ENCODE results near the gene USP32. TPM values are rescaled to one million over a fixed set of nuclear protein-coding genes. Genes with fewer than 3 reads are reported as not detected.

USP32 gene
- polyA plus RNA-seq, 4 donors, result 10.3 to 21.9 (median 15.1) TPM

DNA sequence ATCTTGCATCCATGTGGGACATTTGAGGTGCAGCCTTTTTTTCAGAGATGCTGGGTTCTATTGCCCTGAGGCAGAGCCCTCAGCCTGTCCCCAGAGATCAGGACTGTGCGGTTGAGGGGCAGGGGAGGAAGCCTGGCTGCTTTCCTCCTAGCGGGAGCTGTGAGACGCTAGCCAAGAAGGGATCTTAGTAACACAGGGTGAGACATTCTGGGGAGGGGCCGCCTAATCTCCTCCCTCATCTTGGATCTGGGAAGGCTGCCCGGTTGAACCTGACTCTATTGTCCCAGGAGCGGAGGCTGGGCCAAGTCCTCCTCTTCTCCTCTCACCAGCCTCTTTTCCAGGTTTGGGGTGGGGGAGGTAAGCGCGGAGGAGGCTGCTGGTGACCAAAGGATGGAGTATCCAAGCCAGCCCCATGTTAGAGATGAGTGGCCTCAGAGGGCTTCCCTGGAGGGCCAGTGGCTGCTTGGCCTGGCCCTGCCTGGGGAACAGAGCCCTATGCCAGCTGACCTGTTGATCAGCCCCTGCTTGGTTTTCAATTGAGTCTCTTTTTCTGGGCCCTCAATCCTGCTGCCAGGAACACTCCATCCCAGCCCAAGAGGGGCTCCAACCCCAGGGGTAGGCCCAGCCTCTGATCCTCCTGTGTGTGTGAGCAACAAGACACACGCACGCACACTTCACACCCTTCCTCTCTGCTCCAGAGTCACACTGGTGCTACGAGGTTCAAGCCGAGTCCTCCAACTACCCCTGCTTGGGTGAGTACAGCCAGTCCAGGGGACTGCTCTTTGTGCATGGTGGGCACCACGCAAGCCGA is 237.1 kb downstream of the USP32 start:
- Histone ChIP-seq H3K36me3 (ENCODE audit: control insufficient read depth in 3 of 3, insufficient read depth in 2 of 3, low read depth in 1 of 3, low read length in 3 of 3) (no peaks in the 10 kb centered on the region), H3K4me3 (ENCODE audit: low read depth in 1 of 3, low read length in 3 of 3) (no peak overlapping the region), H3K4me1 (ENCODE audit: control insufficient read depth in 3 of 3, insufficient read depth in 2 of 3, low read depth in 1 of 3, low read length in 2 of 3) (peaks cover 0 to 7% (median 0%) of the 10 kb centered on the region in 3 donors), H3K27me3 (ENCODE audit: control insufficient read depth in 3 of 3, insufficient read depth in 3 of 3, low read length in 3 of 3) (peaks cover 2 to 40% (median 15%) of the 10 kb centered on the region in 3 donors), H3K9me3 (ENCODE audit: control insufficient read depth in 2 of 2, insufficient read depth in 1 of 2, low read depth in 1 of 2, low read length in 1 of 2) (no peaks in the 10 kb centered on the region), H3K27ac (ENCODE audit: low read depth in 1 of 3, low read length in 2 of 3) (no peak overlapping the region)
- 57 to 70% (median 68%) methylated on average over 13 to 14 of the region's 14 CpGs for WGBS, 3 donors
- FAIRE-seq (no peak), DNase-seq (no peak)

DNA sequence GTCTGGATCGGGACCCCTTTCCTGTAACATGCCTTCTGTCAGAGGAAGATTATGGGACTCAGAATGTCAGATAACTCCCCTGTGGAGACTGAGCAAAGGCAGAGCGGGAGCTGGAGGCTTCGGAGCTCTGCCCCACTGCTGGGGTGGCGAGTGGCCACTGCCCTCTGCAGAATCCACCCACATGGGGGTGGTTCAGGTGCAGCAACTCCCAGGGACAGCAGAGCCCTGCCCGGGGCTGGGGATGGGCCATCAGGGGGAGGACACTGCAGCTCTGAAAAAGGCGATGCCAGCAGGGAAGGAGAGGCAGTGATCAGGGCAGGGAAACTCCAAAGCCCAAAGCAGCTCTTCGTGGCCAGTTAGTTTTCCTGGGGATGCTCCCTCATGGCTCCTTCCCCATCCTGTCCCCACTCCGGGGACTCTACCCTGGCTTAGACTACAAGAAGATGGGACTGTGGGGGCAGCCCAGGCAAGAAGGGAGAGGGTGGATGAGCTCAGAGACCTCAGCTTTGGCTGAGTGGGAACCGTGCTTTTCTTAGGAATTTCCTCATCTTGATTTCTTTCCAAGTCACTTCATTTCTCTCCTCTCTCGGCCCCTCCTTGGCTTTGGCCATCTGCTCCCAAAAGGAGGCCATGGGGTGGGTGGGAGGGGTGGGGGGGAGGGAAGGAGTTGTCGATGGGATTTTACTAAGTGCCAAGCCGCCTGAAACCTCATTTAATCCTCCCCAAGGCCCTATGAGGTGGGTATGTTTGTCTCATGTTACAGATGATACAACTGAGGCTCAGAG is 238.1 kb downstream of the USP32 start:
- H3K9me3 ChIP-seq (ENCODE audit: control insufficient read depth in 2 of 2, insufficient read depth in 1 of 2, low read depth in 1 of 2, low read length in 1 of 2), result no peaks in the 10 kb centered on the region
- FAIRE-seq, result no peak
- WGBS, 3 donors, result 67 to 74% (median 70%) methylated on average over 12 of the region's 12 CpGs
- H3K4me3 ChIP-seq (ENCODE audit: low read depth in 1 of 3, low read length in 3 of 3), result no peak overlapping the region
- H3K4me1 ChIP-seq (ENCODE audit: control insufficient read depth in 3 of 3, insufficient read depth in 2 of 3, low read depth in 1 of 3, low read length in 2 of 3), result peaks cover 0 to 7% (median 2%) of the 10 kb centered on the region in 3 donors
- H3K27ac ChIP-seq (ENCODE audit: low read depth in 1 of 3, low read length in 2 of 3), result no peak overlapping the region
- peaks cover 2 to 50% (median 21%) of the 10 kb centered on the region in 3 donors for H3K27me3 ChIP-seq (ENCODE audit: control insufficient read depth in 3 of 3, insufficient read depth in 3 of 3, low read length in 3 of 3)
- H3K36me3 ChIP-seq (ENCODE audit: control insufficient read depth in 3 of 3, insufficient read depth in 2 of 3, low read depth in 1 of 3, low read length in 3 of 3), result no peaks in the 10 kb centered on the region
- no peak for DNase-seq

DNA sequence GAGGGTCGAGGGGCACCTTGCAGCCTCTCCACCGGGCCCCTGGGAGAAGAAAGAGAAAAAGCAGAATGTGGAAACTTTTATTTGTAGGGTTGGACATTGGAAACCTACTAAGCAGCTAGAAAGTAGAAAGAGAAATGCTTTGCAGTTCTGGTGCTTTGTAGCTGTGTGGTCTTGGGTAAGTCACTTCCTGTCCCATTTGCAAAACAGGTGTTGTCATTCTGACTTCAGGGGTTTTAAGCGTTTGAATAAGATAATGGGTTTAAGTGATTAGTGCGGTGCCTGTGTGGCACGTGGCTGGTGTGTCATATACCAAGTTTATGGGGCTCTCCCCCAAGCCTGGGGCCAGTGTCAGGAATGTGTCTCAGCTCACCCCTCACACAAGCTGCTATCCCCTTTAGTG is 240.6 kb downstream of the USP32 start:
- DNase-seq (no peak), FAIRE-seq (no peak)
- peaks cover 2 to 59% (median 29%) of the 10 kb centered on the region in 3 donors for H3K27me3 ChIP-seq (ENCODE audit: control insufficient read depth in 3 of 3, insufficient read depth in 3 of 3, low read length in 3 of 3)
- H3K4me3 ChIP-seq (ENCODE audit: low read depth in 1 of 3, low read length in 3 of 3), result no peak overlapping the region
- 6 to 23% (median 7%) methylated on average over 5 of the region's 5 CpGs for WGBS, 3 donors
- no peaks in the 10 kb centered on the region for H3K9me3 ChIP-seq (ENCODE audit: control insufficient read depth in 2 of 2, insufficient read depth in 1 of 2, low read depth in 1 of 2, low read length in 1 of 2)
- no peak overlapping the region for H3K27ac ChIP-seq (ENCODE audit: low read depth in 1 of 3, low read length in 2 of 3)
- peaks cover 0 to 7% (median 2%) of the 10 kb centered on the region in 3 donors for H3K4me1 ChIP-seq (ENCODE audit: control insufficient read depth in 3 of 3, insufficient read depth in 2 of 3, low read depth in 1 of 3, low read length in 2 of 3)
- H3K36me3 ChIP-seq (ENCODE audit: control insufficient read depth in 3 of 3, insufficient read depth in 2 of 3, low read depth in 1 of 3, low read length in 3 of 3), result no peaks in the 10 kb centered on the region

DNA sequence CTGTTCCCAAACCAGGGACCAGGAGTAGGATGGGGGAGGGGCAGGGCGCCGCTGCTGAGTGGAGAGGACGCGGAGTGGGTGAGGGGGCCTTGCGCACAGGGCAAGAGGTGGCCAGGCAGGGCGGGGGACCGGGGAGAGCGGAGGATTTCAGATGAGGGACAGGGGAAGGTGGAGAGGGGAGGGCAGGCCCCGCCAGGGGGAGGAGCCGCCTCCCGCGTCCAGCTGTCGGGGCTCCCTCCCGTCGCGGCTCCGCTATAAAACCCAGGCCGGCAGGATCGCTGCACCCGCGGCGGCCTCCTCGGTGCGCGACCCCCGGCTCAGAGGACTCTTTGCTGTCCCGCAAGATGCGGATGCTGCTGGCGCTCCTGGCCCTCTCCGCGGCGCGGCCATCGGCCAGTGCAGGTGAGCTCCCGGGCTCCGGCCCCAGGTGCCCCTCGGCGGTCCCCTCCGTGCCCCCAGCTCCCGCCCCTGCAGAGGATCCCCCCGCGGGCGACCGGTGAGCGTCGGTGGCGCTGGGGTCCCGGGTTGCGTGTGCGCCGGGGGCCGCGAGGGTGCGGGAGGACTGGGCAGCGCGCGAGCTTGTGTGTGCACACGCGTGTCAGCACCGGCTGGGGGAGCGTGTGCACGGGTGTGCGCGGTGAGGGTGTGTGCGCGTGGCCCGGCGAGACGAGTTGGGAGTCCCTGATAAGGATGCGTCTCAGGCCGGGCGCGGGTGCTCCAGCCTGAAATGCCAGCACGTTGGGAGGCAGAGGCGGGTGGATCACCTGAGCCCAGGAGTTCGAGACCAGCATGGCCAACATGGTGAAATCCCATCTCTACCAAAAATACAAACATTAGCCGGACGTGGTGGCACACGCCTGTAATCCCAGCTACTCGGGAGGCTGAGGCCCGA is 242.0 kb downstream of the USP32 start, which contains the start of gene CA4:
Gene CA4, plus strand, starts transcription at position 283 of the 892 bp plus-strand sequence. Its CDS starts 62 bp downstream, at position 345.
- WGBS, 3 donors, result 3 to 6% (median 3%) methylated on average over 52 to 81 of the region's 81 CpGs
- Histone ChIP-seq H3K36me3 (ENCODE audit: control insufficient read depth in 3 of 3, insufficient read depth in 2 of 3, low read depth in 1 of 3, low read length in 3 of 3) (no peaks in the 10 kb centered on the region), H3K4me1 (ENCODE audit: control insufficient read depth in 3 of 3, insufficient read depth in 2 of 3, low read depth in 1 of 3, low read length in 2 of 3) (peaks cover 0 to 7% (median 2%) of the 10 kb centered on the region in 3 donors), H3K27me3 (ENCODE audit: control insufficient read depth in 3 of 3, insufficient read depth in 3 of 3, low read length in 3 of 3) (peaks cover 2 to 72% (median 37%) of the 10 kb centered on the region in 3 donors), H3K27ac (ENCODE audit: low read depth in 1 of 3, low read length in 2 of 3) (no peak within 1 kb of the TSS), H3K9me3 (ENCODE audit: control insufficient read depth in 2 of 2, insufficient read depth in 1 of 2, low read depth in 1 of 2, low read length in 1 of 2) (no peaks in the 10 kb centered on the region), H3K4me3 (ENCODE audit: low read depth in 1 of 3, low read length in 3 of 3) (peak within 1 kb of the TSS in 1 of 3 donors; percentile 24)
- no peak for FAIRE-seq
- no peak for DNase-seq

DNA sequence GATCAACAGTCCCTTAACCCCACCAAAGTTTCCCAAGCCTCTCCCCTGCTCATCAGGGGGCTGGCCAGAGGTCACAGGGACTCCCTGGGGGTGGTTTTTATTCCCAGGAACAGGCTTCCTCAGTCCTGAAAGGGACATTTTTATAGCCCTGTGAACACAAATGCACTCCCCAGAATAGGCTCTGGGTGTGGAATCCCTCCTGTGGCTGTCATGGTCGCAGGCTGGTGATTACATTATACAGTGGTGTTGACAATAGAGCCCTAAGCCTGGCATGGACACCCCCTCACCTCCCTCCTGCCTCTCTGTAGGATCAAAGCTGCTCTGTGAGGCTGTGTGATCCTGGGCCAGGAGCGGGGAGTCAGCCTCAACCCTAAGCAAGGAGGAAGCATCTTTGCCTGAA is 243.6 kb downstream of the USP32 start:
- WGBS, 3 donors, result 31 to 43% (median 40%) methylated on average over 2 of the region's 2 CpGs

DNA sequence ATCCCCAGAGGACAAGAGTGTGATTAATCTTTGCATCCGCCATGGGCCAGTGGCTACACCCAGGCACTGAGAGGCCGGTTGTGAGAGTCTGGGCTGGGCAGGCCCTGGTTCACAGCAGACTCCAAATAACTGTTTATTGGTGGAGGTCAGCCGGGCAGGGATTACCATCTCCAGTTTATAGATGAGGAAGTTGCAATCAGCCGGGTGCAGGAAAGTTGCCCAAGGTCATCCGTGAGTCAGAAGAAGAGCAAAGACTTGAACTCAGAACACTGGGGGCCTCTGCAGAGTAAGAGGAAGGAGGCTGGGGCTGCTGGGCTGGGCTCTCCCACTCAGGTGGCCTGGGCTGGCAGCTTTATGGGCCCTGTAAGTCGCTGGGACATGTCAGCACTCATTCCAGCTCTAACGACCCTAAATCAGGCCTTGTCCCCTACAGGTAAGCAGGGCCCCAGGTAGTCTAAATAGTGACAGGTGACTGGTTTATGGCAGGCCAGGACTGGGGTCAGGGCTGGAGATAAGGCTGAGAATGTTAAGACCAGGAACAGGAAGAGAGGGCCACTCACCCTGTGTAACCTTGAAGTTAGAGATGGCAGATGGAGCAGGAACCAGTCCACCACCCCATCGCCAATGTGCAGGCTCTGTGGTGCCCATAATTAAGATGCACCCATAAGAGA is 244.2 kb downstream of the USP32 start:
- 41 to 61% (median 53%) methylated on average over 8 of the region's 8 CpGs for WGBS, 3 donors
- DNase-seq (peak in 1 of 2 donors; percentile 51), FAIRE-seq (no peak)
- peaks cover 0 to 12% (median 2%) of the 10 kb centered on the region in 3 donors for H3K4me1 ChIP-seq (ENCODE audit: control insufficient read depth in 3 of 3, insufficient read depth in 2 of 3, low read depth in 1 of 3, low read length in 2 of 3)
- peaks cover 2 to 78% (median 38%) of the 10 kb centered on the region in 3 donors for H3K27me3 ChIP-seq (ENCODE audit: control insufficient read depth in 3 of 3, insufficient read depth in 3 of 3, low read length in 3 of 3)
- no peak overlapping the region for H3K4me3 ChIP-seq (ENCODE audit: low read depth in 1 of 3, low read length in 3 of 3)
- H3K27ac ChIP-seq (ENCODE audit: low read depth in 1 of 3, low read length in 2 of 3), result no peak overlapping the region
- H3K36me3 ChIP-seq (ENCODE audit: control insufficient read depth in 3 of 3, insufficient read depth in 2 of 3, low read depth in 1 of 3, low read length in 3 of 3), result no peaks in the 10 kb centered on the region
- H3K9me3 ChIP-seq (ENCODE audit: control insufficient read depth in 2 of 2, insufficient read depth in 1 of 2, low read depth in 1 of 2, low read length in 1 of 2), result no peaks in the 10 kb centered on the region

More for the DNA sequence above, 243.6 kb downstream of the USP32 start:
- H3K36me3 ChIP-seq (ENCODE audit: control insufficient read depth in 3 of 3, insufficient read depth in 2 of 3, low read depth in 1 of 3, low read length in 3 of 3), result no peaks in the 10 kb centered on the region
- no peak for FAIRE-seq
- no peak overlapping the region for H3K4me3 ChIP-seq (ENCODE audit: low read depth in 1 of 3, low read length in 3 of 3)
- peaks cover 2 to 75% (median 38%) of the 10 kb centered on the region in 3 donors for H3K27me3 ChIP-seq (ENCODE audit: control insufficient read depth in 3 of 3, insufficient read depth in 3 of 3, low read length in 3 of 3)
- no peaks in the 10 kb centered on the region for H3K9me3 ChIP-seq (ENCODE audit: control insufficient read depth in 2 of 2, insufficient read depth in 1 of 2, low read depth in 1 of 2, low read length in 1 of 2)
- H3K4me1 ChIP-seq (ENCODE audit: control insufficient read depth in 3 of 3, insufficient read depth in 2 of 3, low read depth in 1 of 3, low read length in 2 of 3), result peaks cover 0 to 8% (median 2%) of the 10 kb centered on the region in 3 donors
- H3K27ac ChIP-seq (ENCODE audit: low read depth in 1 of 3, low read length in 2 of 3), result no peak overlapping the region
- DNase-seq, result no peak

DNA sequence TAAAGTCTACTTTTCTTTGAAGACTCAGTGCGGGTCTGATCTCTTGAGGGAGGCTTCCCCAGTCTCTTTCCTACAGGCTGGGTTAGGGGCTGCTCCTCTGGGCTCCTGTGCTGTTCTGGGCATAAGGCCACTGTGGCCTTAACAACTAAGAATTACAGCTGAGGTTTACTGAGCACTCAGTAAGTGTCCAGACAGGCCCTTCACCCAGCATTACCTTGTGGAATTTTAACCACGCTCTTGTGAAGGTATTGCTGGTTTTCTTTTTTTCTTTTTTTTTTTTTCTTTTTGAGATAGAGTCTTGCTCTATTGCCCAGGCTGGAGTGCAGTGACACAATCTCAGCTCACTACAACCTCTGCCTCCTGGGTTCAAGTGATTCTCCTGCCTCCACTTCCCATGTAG is 245.7 kb downstream of the USP32 start:
- Histone ChIP-seq H3K4me1 (ENCODE audit: control insufficient read depth in 3 of 3, insufficient read depth in 2 of 3, low read depth in 1 of 3, low read length in 2 of 3) (peaks cover 0 to 11% (median 2%) of the 10 kb centered on the region in 3 donors), H3K27ac (ENCODE audit: low read depth in 1 of 3, low read length in 2 of 3) (no peak overlapping the region), H3K36me3 (ENCODE audit: control insufficient read depth in 3 of 3, insufficient read depth in 2 of 3, low read depth in 1 of 3, low read length in 3 of 3) (no peaks in the 10 kb centered on the region), H3K27me3 (ENCODE audit: control insufficient read depth in 3 of 3, insufficient read depth in 3 of 3, low read length in 3 of 3) (peaks cover 2 to 84% (median 34%) of the 10 kb centered on the region in 3 donors), H3K4me3 (ENCODE audit: low read depth in 1 of 3, low read length in 3 of 3) (no peak overlapping the region), H3K9me3 (ENCODE audit: control insufficient read depth in 2 of 2, insufficient read depth in 1 of 2, low read depth in 1 of 2, low read length in 1 of 2) (no peaks in the 10 kb centered on the region)
- 81 to 91% (median 87%) methylated on average over 2 of the region's 2 CpGs for WGBS, 3 donors
- DNase-seq (no peak), FAIRE-seq (no peak)
